ENCODE measurements around the gene HHIPL2. TPM values are rescaled to one million over a fixed set of nuclear protein-coding genes. Genes with fewer than 3 reads are reported as not detected.

Gene HHIPL2
- total and polyA plus RNA-seq, 2 experiments from 2014 or later: 0.52 TPM; not detected in 1

- TF ChIP-seq, protein P1, sequence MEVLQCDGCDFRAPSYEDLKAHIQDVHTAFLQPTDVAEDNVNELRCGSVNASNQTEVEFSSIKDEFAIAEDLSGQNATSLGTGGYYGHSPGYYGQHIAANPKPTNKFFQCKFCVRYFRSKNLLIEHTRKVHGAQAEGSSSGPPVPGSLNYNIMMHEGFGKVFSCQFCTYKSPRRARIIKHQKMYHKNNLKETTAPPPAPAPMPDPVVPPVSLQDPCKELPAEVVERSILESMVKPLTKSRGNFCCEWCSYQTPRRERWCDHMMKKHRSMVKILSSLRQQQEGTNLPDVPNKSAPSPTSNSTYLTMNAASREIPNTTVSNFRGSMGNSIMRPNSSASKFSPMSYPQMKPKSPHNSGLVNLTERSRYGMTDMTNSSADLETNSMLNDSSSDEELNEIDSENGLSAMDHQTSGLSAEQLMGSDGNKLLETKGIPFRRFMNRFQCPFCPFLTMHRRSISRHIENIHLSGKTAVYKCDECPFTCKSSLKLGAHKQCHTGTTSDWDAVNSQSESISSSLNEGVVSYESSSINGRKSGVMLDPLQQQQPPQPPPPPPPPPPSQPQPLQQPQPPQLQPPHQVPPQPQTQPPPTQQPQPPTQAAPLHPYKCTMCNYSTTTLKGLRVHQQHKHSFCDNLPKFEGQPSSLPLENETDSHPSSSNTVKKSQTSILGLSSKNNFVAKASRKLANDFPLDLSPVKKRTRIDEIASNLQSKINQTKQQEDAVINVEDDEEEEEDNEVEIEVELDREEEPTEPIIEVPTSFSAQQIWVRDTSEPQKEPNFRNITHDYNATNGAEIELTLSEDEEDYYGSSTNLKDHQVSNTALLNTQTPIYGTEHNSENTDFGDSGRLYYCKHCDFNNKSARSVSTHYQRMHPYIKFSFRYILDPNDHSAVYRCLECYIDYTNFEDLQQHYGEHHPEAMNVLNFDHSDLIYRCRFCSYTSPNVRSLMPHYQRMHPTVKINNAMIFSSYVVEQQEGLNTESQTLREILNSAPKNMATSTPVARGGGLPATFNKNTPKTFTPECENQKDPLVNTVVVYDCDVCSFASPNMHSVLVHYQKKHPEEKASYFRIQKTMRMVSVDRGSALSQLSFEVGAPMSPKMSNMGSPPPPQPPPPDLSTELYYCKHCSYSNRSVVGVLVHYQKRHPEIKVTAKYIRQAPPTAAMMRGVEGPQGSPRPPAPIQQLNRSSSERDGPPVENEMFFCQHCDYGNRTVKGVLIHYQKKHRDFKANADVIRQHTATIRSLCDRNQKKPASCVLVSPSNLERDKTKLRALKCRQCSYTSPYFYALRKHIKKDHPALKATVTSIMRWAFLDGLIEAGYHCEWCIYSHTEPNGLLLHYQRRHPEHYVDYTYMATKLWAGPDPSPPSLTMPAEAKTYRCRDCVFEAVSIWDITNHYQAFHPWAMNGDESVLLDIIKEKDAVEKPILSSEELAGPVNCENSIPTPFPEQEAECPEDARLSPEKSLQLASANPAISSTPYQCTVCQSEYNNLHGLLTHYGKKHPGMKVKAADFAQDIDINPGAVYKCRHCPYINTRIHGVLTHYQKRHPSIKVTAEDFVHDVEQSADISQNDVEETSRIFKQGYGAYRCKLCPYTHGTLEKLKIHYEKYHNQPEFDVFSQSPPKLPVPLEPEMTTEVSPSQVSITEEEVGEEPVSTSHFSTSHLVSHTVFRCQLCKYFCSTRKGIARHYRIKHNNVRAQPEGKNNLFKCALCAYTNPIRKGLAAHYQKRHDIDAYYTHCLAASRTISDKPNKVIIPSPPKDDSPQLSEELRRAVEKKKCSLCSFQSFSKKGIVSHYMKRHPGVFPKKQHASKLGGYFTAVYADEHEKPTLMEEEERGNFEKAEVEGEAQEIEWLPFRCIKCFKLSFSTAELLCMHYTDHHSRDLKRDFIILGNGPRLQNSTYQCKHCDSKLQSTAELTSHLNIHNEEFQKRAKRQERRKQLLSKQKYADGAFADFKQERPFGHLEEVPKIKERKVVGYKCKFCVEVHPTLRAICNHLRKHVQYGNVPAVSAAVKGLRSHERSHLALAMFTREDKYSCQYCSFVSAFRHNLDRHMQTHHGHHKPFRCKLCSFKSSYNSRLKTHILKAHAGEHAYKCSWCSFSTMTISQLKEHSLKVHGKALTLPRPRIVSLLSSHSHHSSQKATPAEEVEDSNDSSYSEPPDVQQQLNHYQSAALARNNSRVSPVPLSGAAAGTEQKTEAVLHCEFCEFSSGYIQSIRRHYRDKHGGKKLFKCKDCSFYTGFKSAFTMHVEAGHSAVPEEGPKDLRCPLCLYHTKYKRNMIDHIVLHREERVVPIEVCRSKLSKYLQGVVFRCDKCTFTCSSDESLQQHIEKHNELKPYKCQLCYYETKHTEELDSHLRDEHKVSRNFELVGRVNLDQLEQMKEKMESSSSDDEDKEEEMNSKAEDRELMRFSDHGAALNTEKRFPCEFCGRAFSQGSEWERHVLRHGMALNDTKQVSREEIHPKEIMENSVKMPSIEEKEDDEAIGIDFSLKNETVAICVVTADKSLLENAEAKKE (CRISPR knock-in tag; IDR thresholded peaks at IDR 0.05): no peak
- TF ChIP-seq ETS1 (IDR thresholded peaks at IDR 0.05) (no peak), POLR2AphosphoS5 (IDR thresholded peaks at IDR 0.05; ENCODE audit: low read depth) (no peak), NANOG (IDR thresholded peaks at IDR 0.05; ENCODE audit: borderline replicate concordance) (no peak), EZH2phosphoT487 (IDR thresholded peaks at IDR 0.05; ENCODE audit: unreplicated experiment) (no peak), EZH2 (IDR thresholded peaks at IDR 0.05; ENCODE audit: low read depth, unreplicated experiment) (no peak)
- TF ChIP-seq, protein P2, sequence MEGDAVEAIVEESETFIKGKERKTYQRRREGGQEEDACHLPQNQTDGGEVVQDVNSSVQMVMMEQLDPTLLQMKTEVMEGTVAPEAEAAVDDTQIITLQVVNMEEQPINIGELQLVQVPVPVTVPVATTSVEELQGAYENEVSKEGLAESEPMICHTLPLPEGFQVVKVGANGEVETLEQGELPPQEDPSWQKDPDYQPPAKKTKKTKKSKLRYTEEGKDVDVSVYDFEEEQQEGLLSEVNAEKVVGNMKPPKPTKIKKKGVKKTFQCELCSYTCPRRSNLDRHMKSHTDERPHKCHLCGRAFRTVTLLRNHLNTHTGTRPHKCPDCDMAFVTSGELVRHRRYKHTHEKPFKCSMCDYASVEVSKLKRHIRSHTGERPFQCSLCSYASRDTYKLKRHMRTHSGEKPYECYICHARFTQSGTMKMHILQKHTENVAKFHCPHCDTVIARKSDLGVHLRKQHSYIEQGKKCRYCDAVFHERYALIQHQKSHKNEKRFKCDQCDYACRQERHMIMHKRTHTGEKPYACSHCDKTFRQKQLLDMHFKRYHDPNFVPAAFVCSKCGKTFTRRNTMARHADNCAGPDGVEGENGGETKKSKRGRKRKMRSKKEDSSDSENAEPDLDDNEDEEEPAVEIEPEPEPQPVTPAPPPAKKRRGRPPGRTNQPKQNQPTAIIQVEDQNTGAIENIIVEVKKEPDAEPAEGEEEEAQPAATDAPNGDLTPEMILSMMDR (conservative IDR thresholded peaks at IDR 0.05; ENCODE audit: low read depth in 2 of 2): no peak
Measured at GRCh38 chr1:222557574-222557973, 9.7 kb upstream of the HHIPL2 start (continued).
